GF-D8 (cell line): ENCODE measurements around the gene SERPINA3.

Experiments
- DNase-seq: peaks from one replicate; lab custom pipeline; 2025; lab: John Stamatoyannopoulos, UW

The SERPINA3 gene

DNA sequence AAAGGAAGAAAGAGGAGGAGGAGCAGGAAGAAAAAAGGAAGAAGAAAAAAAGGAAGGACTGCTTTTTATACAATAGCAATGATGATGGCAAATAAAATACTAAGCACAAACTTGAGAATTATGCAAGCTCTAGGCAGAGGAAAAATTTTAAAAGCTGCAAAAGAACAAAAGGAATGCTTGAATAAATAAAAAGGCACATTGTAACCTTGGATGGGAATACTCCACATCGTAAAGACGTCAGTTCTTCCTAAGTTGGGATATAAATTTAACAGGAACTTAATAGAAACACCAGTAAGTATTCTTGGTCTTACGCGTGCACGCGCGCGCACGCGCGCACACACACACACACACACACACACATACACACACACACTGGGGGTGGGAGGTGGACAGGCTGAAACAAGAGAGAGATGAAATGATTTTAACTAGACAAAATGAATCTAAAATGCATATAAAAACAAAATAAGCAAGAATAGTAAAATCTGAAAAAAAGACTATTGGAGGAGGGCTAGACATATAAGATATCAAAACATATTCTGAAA is 43.0 kb downstream of the SERPINA3 start:
- DNase-seq = no peak

DNA sequence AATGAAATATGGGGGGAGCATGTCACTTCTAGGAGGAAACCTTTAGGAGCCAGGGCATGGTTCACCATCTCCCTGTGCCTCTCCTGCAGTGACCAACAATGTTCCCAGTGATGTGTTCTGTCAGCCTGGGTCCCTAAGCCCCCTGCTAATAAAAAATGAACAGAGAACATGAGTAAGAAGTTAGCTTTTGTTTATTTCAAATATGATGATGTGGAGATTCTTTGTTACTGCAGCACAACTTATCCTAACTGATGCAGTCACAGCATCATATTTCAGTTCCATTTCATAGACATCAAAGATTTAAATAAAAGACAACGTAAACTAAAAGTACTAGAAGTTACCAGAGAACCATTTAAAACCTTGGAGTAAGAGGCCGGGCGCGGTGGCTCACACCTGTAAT is 43.9 kb downstream of the SERPINA3 start:
- DNase-seq = no peak

DNA sequence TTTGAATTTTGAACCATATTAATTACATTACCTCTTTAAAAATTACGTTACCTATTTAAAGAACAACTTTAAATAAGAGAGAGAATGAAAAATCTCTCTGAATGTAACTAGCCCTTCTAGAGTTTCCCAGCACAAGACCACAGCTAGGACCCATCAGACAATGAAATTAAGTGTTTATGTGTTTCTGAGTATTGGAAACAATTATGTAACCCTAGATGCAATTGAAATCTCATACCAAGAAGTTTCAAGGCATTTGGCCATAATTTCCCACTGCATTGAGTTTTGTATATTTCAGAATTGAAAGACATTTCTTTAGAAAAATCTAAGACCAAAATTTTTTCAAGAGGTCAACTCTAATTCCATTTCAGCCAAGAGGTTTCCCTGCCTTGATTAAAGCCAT is 47.1 kb downstream of the SERPINA3 start:
- DNase-seq = no peak

DNA sequence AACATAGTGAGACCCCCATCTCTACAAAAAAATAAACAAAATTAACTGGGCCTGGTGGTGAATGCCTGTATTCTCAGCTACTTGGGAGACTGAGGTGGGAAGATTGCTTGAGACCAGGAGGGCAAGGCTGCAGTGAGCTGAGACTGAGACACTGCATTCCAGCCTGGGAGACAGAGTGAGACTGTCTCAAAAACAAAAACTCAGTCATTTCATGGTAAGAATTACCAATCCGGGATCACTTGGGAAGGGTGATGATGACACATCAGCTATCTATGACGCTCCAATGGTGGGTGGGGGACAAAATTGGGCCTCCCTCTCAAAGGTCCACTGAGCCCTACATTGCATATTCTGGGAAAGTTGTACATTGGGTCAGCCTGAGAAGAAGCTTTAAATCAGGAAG is 47.7 kb downstream of the SERPINA3 start:
- no peak for DNase-seq

DNA sequence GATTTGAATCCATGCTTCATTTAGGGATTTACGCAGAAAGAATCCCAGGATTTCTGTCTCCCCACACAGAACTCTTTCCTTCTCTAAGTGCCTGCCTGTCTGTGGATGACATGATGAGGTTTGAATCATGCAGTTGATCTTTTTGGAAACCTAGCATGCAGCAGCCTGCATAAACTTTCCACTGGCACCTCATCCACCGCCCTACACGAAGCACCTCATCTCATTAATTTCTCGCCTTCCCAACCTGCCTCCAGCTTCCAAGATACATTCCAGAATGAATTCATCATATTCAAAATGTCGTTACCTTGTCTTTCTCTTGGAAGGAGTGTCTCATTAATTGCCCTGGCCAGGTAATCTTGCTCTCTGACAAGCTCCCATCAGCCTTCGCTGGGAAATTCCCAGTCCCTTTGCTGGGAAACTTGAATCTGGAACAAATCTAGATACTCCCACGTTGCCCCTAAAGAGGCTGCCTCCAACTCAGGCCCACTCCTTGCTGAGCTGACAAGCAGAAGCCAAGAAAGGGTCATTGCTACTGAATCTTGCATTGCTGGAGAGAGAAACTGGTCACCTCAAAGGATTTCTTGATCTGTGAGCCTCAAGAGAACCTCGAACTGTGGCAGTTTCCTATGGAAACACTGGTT is 48.2 kb downstream of the SERPINA3 start:
- no peak for DNase-seq

DNA sequence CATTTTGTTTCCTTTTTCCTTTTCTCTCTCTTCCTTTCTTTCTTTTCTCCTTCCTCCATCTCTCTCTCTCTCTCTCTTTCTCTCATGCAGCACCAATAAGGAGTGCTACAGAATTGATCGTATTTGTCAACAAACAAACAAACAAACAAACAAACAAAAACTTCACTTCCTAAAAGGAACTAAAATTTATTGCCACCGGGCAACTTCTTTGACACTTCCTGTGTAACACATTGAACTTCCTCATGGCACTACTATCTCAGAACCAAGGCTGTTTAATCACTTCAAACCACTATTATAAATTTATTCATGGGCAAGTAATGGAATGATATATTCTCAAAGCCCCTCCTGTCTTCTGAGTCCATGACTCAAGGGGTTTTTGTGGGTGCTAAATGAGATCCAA is 51.3 kb downstream of the SERPINA3 start:
- DNase-seq = no peak

DNA sequence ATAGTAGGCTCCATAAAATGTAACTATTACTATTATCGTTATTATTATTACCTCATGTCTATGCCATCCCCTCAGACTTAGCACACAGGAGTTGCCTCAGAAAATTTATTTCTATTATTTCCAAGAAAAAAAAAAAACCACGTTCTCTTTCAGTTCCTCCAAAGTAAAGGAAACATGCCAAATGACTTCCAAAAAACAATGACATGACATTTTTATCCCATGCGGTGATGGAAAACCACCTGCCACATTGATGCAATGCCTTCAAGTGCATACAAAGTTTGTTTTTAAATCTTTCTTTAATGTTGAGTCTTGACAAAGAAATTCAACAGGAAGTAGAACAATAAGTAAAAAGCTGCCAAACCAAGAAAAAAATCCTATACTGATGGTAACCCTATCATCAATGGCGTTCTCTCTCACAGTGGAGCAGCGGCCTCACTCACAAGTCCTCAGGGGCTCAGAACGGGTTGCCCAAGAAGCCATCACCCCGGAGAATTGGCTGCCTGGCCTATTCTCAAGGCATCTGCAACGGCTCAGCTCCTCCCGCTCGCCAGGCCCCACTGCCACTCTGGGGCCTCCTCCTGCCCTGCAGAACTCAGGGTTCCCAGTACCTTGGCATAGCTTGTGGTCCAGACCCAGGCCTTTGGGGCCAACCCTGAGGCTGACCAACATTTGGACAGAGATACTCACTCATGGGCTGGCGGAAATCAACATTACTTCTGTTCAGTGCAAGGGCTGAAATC is 51.9 kb downstream of the SERPINA3 start:
- no peak for DNase-seq

DNA sequence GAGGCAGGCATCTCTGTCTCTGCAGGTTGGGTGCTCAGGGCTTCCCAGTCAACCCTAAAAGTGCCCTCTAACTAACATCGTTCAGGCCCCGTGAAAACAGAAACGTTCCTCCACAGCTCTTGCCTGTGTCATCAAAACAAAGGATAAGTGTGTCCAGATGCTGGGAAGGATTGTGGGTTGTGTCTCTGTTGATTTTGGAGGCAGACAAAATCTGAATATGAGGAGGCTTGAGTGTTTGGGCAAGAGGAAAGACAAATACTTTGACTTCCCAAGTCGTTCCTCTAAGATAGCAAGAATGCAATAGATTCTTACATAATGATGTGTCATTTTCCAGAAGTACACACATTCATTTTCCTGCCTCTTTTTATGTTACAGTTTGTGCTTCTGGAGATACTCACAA is 52.9 kb downstream of the SERPINA3 start:
- DNase-seq = no peak

DNA sequence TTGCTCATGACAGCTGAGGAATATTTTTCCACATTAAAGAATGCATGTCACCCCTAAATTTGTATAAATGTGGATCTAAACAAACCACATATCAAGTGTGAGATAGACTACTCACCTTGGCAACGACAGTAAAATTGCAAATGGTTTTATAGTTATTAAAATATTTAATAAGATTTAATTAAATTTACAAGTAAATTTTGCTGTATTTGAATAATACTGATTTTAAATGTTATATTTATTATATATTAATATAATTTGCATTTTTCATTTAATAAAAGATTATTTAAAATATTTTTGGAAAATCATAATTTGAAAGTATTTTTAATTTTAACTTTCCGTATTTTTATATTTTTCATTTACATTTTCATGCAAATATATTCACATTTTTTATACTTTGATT is 53.4 kb downstream of the SERPINA3 start:
- DNase-seq = no peak

DNA sequence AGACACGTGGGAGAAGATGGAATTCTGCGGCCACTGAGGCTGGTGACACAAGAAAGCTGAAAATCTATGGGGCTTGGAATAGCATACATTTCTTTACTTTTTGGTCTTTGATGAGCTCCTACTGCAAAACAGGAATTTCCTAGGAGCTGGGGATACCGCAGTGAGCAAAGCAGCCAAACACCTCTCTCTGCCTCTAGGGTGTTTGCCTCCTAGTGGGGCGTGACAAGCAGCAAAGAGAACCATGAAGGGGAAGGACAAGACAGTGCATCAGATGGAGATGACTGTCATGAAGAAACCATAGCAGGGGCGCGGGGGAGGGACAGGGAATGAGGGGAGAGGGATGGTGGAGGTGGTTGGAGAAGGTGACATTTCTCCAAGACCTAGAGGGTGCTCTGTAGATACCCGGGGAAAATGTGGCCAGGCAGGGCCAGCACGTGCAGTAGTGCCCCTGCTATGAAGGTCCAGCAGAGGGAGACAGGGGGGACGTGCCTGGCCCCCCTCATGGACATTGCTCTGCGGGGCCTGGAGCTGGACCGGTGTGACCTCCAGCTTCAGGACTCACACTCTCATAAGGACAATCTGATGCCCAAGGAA is 58.6 kb downstream of the SERPINA3 start:
- no peak for DNase-seq

DNA sequence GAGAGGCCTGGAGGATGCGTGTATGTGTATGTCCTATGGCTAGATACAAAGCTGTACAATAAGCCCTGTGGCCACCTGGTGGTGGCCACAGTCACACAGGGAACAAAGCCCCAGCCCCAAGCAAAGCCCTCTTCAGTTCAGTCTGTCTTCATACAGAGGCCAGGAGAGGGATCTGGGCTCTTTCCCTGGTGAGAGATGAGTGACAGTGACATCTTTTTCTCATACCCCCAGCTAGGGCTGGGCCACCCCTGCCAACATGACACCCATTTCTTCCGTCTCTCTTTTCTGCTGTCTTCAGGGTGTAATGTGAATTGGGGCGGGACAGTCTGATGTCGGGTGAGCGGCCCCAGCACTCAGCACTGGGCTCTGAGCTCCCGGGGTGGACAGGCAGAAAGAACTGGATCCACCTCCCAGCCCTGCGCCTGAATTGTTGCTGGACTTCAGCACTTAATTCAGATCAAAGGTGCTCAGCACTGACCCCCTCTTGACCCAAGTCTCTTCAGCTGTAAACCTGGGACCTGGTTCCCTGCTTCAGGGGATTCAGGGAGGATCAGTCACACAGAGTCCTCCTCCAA is 59.8 kb downstream of the SERPINA3 start:
- no peak for DNase-seq

DNA sequence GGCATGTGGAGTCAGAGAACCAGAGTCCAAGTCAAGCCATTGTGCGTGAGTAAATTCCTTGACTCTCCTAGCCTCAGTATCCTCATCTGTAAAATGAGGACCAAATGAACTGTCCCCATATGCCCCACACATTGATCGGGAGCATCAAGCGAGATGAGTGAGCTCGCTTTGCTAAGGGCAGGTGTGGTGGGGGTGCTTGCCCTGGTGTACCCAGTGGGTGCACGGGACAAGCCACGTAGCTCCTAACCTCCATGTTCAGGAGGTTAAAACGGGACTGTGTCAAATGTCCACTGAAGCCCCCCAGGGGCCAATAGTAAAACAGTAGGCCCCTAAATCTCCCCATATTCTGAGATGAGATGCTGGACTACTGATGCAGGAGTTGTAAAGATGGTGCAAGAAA is 60.9 kb downstream of the SERPINA3 start:
- no peak for DNase-seq
